Rectal smooth muscle tissue (tissue), 1 donor: ENCODE measurements around the gene COL26A1.
"Not testable (repeated sequence)": the region's sequence is repeated elsewhere in the genome, so short reads cannot be mapped to it uniquely, and the experiment has no call there.

Experiments used
- H3K27ac ChIP-seq: one replicate; pipeline ENCODE4 v1.7.0; 2013; ENCODE audit warnings: low read depth, low read length, inconsistent platforms
- H3K27me3 ChIP-seq: one replicate; pipeline ENCODE4 v1.7.0; 2013; ENCODE audit warnings: low read length; ENCODE audit not compliant: control insufficient read depth, insufficient read depth
- H3K36me3 ChIP-seq: one replicate; pipeline ENCODE4 v1.7.0; 2013; ENCODE audit warnings: low read length; ENCODE audit not compliant: control insufficient read depth, insufficient read depth
- H3K4me1 ChIP-seq: one replicate; pipeline ENCODE4 v1.7.0; 2013; ENCODE audit warnings: low read length; ENCODE audit not compliant: control insufficient read depth, insufficient read depth
- H3K4me3 ChIP-seq: one replicate; pipeline ENCODE4 v1.7.0; 2013; ENCODE audit warnings: low read length
- H3K9ac ChIP-seq: one replicate; pipeline ENCODE4 v1.7.0; 2013; ENCODE audit warnings: low read length

Gene COL26A1

DNA sequence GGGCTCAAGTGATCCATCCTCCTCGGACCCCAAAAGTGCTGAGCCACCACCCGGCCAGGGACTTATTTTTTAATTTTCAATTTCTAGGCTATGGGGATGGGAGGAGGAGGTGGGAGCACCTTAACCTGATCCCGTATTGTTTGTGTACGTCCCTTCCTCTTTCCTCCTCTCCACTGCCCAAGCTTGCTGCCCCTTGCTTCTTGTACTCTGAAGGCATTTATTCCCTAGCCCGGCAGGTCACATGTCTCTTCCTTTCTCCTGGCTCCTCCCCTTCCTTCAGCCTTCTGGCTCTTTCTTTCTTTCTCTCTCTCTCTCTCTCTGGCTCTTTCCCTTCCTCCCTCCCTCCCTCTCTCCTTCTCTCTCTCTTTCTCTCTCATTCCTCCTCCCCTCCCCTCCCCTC, 56.0 kb downstream of the COL26A1 start:
- no peaks in the 10 kb centered on the region for H3K4me1 ChIP-seq
- H3K27ac ChIP-seq: no peak overlapping the region
- no peak overlapping the region for H3K4me3 ChIP-seq
- H3K36me3 ChIP-seq: no peaks in the 10 kb centered on the region
- H3K27me3 ChIP-seq: no peaks in the 10 kb centered on the region
- H3K9ac ChIP-seq: no peak overlapping the region

DNA sequence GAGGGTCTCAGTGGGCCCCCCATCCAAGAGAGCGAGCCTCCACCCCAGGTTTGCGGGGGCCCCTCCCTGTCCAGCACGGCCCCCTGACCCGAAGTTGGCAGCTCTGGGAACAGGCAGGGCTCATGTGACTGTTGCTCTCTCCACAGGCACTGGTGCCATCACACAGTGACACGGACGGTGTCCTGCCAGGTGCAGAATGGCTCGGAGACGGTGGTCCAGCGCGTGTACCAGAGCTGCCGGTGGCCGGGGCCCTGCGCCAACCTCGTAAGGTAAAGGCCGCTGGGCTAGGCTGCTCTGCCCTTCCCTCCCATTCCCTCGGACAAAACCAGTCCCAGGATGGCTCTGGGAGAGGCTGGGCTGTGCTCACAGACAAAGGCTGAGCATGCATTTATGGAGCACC, 57.2 kb downstream of the COL26A1 start:
- H3K27ac ChIP-seq: no peak overlapping the region
- H3K9ac ChIP-seq: no peak overlapping the region
- H3K27me3 ChIP-seq: no peaks in the 10 kb centered on the region
- H3K4me3 ChIP-seq: no peak overlapping the region
- H3K4me1 ChIP-seq: no peaks in the 10 kb centered on the region
- H3K36me3 ChIP-seq: no peaks in the 10 kb centered on the region

- Histone ChIP-seq H3K4me3 (no peak overlapping the region), H3K27me3 (no peaks in the 10 kb centered on the region), H3K36me3 (no peaks in the 10 kb centered on the region), H3K4me1 (no peaks in the 10 kb centered on the region), H3K27ac (no peak overlapping the region), H3K9ac (no peak overlapping the region)
Measured at GRCh38 chr7:101420436-101420835, 57.8 kb downstream of the COL26A1 start.

DNA sequence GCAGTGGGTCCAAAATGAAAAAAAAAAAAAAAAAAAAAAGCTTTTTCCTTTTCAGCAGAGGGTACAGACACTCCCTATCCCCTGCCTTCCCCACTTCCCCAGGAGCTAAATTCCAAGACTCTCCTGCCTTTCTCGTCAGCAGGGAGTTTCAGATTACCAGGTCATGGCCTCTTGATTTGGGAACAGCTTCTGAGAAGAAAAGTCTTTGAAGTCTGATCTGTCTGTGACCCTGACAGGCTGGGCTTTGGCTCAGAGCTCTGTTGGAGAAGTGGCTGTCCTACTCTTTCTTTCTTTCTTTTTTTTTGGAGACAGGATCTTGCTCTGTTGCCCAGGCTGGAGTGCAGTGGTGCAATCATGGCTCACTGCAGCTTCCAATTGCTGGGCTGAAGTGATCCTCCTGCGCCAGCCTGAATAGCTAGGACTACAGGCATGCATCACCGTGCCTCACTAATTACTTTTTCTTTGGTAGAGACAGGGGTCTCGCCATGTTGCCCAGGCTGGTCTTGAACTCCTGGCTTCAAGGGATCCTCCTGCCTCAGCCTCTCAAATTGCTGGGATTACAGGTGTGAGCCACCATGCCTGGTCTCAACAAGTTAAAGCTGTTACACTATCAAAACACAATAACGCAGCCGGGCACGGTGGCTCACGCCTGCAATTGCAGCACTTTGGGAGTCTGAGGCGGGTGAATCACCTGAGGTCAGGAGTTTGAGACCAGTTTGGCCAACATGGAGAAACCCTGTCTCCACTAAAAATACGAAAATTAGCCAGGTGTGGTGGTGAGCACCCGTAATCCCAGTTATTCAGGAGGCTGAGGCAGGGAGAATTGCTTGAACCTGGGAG, 59.9 kb downstream of the COL26A1 start:
- H3K9ac ChIP-seq: no peak overlapping the region

GRCh38 chr7:101426303-101427011, 63.8 kb downstream of the COL26A1 start:
- H3K36me3 ChIP-seq: no peaks in the 10 kb centered on the region
- H3K9ac ChIP-seq: no peak overlapping the region
- no peak overlapping the region for H3K4me3 ChIP-seq
- H3K27me3 ChIP-seq: no peaks in the 10 kb centered on the region
- no peak overlapping the region for H3K27ac ChIP-seq
- no peaks in the 10 kb centered on the region for H3K4me1 ChIP-seq

More for the DNA sequence above, 59.9 kb downstream of the COL26A1 start:
- H3K27me3 ChIP-seq: no peaks in the 10 kb centered on the region
- H3K27ac ChIP-seq: no peak overlapping the region
- H3K4me1 ChIP-seq: no peaks in the 10 kb centered on the region
- H3K4me3 ChIP-seq: no peak overlapping the region
- no peaks in the 10 kb centered on the region for H3K36me3 ChIP-seq

DNA sequence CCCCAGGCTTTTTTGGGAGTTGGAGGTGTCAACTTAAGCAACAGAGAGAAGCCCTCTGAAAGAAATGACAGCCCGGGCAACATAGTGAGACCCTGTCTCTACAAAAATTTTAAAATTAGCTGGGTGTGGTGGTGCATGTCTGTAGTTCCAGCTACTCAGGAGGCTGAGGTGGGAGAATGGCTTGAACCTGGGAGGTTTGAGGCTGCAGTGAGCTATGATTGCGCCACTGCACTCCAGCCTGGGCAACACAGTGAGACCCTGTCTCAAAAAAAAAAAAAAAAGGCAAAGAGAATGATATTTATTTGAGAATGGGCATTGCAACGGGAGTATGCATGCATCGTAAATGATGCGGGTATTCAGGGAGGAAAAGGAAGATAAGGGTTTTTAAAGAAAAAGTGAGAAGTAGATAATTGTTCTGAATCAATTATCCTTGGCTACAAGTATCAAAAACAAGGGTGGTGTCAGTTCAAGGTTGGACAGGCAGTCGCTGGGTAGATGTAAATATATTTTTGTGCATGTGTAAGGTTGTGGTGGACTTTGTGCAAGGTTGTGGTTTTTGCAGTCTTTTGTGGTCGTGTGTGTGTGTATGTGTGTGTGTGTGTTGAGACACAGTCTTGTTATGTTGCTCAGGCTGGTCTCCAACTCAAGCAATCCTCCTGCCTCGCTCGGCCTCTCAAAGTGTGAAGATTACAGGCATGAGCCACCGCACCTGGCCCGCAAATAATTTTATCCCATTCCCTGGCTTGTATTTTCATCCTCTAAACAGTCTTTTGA, 65.6 kb downstream of the COL26A1 start:
- no peaks in the 10 kb centered on the region for H3K36me3 ChIP-seq
- no peaks in the 10 kb centered on the region for H3K27me3 ChIP-seq
- no peak overlapping the region for H3K27ac ChIP-seq
- no peaks in the 10 kb centered on the region for H3K4me1 ChIP-seq
- no peak overlapping the region for H3K4me3 ChIP-seq
- H3K9ac ChIP-seq: no peak overlapping the region

DNA sequence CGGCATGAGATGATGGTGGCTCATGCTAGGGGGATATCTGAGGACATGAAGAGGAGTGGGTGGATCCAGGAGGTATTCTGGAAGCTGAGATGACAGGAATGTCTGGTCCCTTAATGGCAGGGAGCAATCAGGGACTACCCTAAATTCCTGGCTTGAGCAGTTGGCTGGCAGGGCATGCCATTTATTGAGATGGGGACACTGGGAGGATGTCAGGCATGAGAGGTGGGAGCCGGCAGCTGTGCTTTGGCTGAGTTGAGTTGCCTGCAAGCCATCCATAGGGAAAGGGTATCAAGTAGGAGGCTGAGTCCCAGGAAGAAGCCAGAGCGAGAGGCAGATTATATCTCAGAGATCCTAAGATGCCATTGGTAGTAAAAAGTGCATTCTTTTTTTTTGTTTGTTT, 69.6 kb downstream of the COL26A1 start:
- no peaks in the 10 kb centered on the region for H3K36me3 ChIP-seq
- no peaks in the 10 kb centered on the region for H3K4me1 ChIP-seq
- H3K27me3 ChIP-seq: peaks cover 7% of the 10 kb centered on the region
- H3K4me3 ChIP-seq: no peak overlapping the region
- H3K27ac ChIP-seq: no peak overlapping the region
- H3K9ac ChIP-seq: no peak overlapping the region

- no peak overlapping the region for H3K27ac ChIP-seq
- H3K4me1 ChIP-seq: no peaks in the 10 kb centered on the region
- no peaks in the 10 kb centered on the region for H3K36me3 ChIP-seq
- no peak overlapping the region for H3K4me3 ChIP-seq
- no peak overlapping the region for H3K9ac ChIP-seq
- H3K27me3 ChIP-seq: peaks cover 9% of the 10 kb centered on the region
Measured at GRCh38 chr7:101433688-101434087, 71.0 kb downstream of the COL26A1 start.

DNA sequence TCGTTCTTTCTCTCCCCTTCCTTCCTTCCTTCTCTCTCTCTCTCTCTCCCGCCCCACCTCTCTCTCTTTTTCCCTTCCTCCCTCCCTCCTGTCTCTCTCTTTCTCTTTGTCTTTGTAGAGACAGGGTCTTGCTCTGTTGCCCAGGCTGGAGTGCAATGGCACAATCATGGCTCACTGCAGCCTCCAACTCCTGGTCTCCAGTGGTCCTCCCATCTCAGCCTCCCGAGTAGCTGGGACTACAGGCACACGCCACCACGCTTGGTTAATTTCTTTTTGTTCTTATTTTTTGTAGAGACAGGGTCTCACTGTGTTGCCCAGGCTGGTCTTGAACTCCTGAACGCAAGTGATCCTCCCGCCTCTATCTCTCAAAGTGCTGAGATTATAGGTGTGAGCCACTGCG, 71.5 kb downstream of the COL26A1 start:
- H3K9ac ChIP-seq, H3K36me3 ChIP-seq, H3K27me3 ChIP-seq, H3K27ac ChIP-seq, H3K4me1 ChIP-seq, H3K4me3 ChIP-seq: not testable (repeated sequence)

DNA sequence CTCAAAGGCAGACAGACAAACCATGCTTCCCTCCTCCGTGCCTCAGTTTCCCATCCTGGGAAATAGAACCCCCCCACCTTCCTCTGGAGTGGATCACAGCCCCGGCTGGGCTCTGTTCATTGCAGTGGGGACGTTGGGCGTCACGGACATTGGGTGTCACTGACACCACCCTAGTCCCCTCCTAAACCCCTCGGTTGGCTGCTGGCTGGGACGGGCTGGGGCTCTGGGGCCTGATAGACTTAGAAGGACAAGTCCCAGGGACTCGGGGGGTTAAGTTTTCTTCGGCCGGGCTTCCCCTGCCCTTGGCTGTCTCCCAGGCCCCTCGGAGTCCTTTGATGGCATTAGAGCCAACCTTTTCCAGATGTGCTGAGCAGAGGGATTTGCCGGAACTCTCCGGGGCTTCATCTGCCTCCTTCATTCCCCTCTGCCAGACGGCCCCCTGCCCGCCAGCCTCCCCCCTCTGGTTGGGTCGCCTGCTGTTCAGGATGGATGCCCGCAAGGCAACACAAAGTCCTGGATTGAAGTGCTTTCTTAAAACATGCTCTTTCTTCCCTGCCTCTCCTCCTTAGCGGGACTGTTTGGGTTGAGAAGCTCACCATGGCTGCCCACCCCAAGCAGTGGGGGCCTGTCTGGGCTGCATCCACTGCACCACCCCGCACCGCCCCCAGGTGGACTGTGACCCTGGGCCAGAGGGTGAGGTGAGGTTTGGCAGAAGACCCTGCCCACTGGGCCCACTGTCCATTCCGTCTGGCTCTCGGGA, 73.0 kb downstream of the COL26A1 start:
- H3K4me1 ChIP-seq: no peaks in the 10 kb centered on the region
- H3K4me3 ChIP-seq: no peak overlapping the region
- no peak overlapping the region for H3K9ac ChIP-seq
- H3K27ac ChIP-seq: no peak overlapping the region
- peaks cover 9% of the 10 kb centered on the region for H3K27me3 ChIP-seq
- H3K36me3 ChIP-seq: no peaks in the 10 kb centered on the region

DNA sequence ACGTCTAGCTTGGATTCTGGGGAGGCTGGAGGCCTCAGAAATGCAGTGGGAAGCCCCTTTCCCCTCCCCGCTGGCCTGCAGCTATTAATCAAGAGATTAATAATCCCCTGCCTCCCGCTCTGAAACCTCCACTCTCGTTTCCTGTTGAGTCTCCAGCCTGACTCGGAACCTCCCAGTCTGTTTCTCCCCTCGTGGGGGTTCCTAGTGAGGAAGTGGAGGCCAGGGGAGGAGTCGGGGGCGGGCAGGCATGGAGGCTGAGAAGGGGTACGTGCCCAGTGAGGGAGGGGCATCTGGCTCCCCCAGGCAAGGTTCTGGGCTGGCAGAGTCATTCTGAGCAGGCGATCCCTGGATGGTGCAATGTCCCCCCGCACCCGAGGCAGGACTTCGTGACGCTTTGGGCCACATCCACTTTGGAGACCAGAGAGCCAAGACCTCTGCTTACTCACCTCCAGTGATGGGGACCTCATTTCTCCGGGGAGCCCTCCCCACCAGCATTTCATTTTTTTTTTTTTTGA, 73.6 kb downstream of the COL26A1 start:
- Histone ChIP-seq H3K9ac (no peak overlapping the region), H3K36me3 (no peaks in the 10 kb centered on the region), H3K4me3 (no peak overlapping the region), H3K4me1 (no peaks in the 10 kb centered on the region), H3K27me3 (peaks cover 9% of the 10 kb centered on the region), H3K27ac (no peak overlapping the region)
